RPMI8226 (cell line): ENCODE measurements around the gene SLC29A2.
A peak's percentile ranks its signal among the peaks of the same experiment; 100 is the strongest.
"Not testable (repeated sequence)": the region's sequence is repeated elsewhere in the genome, so short reads cannot be mapped to it uniquely, and the experiment has no call there.

ENCODE experiments used
- DNase-seq: peaks from one replicate; pipeline ENCODE4 v3.0.0-alpha.2; 2015

The SLC29A2 gene

GRCh38 chr11:66371627-66372415, at the start of gene SLC29A2:
Gene SLC29A2 (minus strand): TSS chr11:66371760. CDS start chr11:66371591, 169 bp downstream.
- peak; percentile 99 for DNase-seq

GRCh38 chr11:66420671-66421476, 49.3 kb upstream of the SLC29A2 start, which contains the start of gene NPAS4:
Gene NPAS4 (plus strand): TSS chr11:66421035. CDS start chr11:66421180, 145 bp downstream.
- no peak for DNase-seq

GRCh38 chr11:66419825-66420224, 48.3 kb upstream of the SLC29A2 start:
- no peak for DNase-seq

GRCh38 chr11:66418986-66419308, 47.4 kb upstream of the SLC29A2 start:
- DNase-seq = no peak

GRCh38 chr11:66418168-66418985, 46.8 kb upstream of the SLC29A2 start:
- DNase-seq = peak; percentile 87

- DNase-seq = no peak
These were observed 45.4 kb upstream of the SLC29A2 start for GRCh38 chr11:66417000-66417399.

GRCh38 chr11:66415423-66415822, 43.9 kb upstream of the SLC29A2 start:
- no peak for DNase-seq

- no peak for DNase-seq
These were observed 42.8 kb upstream of the SLC29A2 start for GRCh38 chr11:66414120-66414934.

GRCh38 chr11:66413167-66413566, 41.6 kb upstream of the SLC29A2 start:
- no peak for DNase-seq

GRCh38 chr11:66412110-66412509, 40.5 kb upstream of the SLC29A2 start:
- no peak for DNase-seq

- no peak for DNase-seq
These were observed 39.8 kb upstream of the SLC29A2 start for GRCh38 chr11:66411323-66411722.

GRCh38 chr11:66410191-66410590, 38.6 kb upstream of the SLC29A2 start:
- no peak for DNase-seq

- no peak for DNase-seq
These were observed 37.7 kb upstream of the SLC29A2 start for GRCh38 chr11:66409226-66409625.

GRCh38 chr11:66408488-66409214, 37.1 kb upstream of the SLC29A2 start:
- peak; percentile 93 for DNase-seq

- no peak for DNase-seq
These were observed 36.1 kb upstream of the SLC29A2 start for GRCh38 chr11:66407651-66408050.

- DNase-seq = no peak
These were observed 22.4 kb upstream of the SLC29A2 start for GRCh38 chr11:66393954-66394353.

- DNase-seq = peak; percentile 53
These were observed 19.8 kb upstream of the SLC29A2 start for GRCh38 chr11:66391322-66391721.

GRCh38 chr11:66388780-66389386, 17.3 kb upstream of the SLC29A2 start:
- DNase-seq = peak; percentile 94

GRCh38 chr11:66386171-66387069, 14.9 kb upstream of the SLC29A2 start:
- peak; percentile 92 for DNase-seq

- not testable (repeated sequence) for DNase-seq
These were observed 12.8 kb upstream of the SLC29A2 start for GRCh38 chr11:66384316-66384715.
